K562 (cell line): Measurements from ENCODE around the gene TANC1. TPM values are rescaled to one million over a fixed set of nuclear protein-coding genes. Genes with fewer than 3 reads are reported as not detected.

ENCODE experiments used
- ATAC-seq: fragments of 200-7000 bp; cut with Tn5 transposase; 3 replicates; pipeline ENCODE4 v1.9.1; 2020; ENCODE audit warnings: moderate library complexity
- BruUV-seq: library from RNA; stranded (reverse); fragments of 400-500 nt; replicated peaks from 2 replicates; lab custom pipeline; 2021; lab: Mats Ljungman, UMichigan
- CTCF ChIA-PET: fragments of 300-600 bp; formaldehyde crosslinking; extraction: SDS; loops from one replicate; lab custom pipeline; 2021; ENCODE audit warnings: low intra/inter-chr PET ratio; lab: Yijun Ruan, JAX
- POLR2A ChIA-PET: fragments of 300-600, 350-650 bp; sonication (Branson Sonifier 250); formaldehyde crosslinking; extraction: SDS; loops from one replicate; lab custom pipeline; 2021; ENCODE audit warnings: antibody characterized with exemption, inconsistent platforms; lab: Yijun Ruan, JAX
- DNase-seq, 4 experiments: peaks; one replicate each; pipeline versions ENCODE4 v3.0.0 to v3.0.0-alpha.2; 2011 to 2018; ENCODE audit warnings: low spot score in 3 of 4, mixed read lengths in 3 of 4; ENCODE audit errors: extremely low read depth in 1 of 4
- FAIRE-seq: peaks from 2 replicates; lab custom pipeline; 2011; peaks lifted over from hg19 to GRCh38; lab: Jason Lieb, UNC
- H2AFZ ChIP-seq: 2 replicates; pipeline ENCODE4 v1.6.0; 2011; ENCODE audit warnings: low read depth, low read length, control low read depth, inconsistent platforms
- H3K27ac ChIP-seq: fragments of 200-600 bp; 3 replicates; pipeline ENCODE4 v1.8.0; 2011; ENCODE audit warnings: low read depth, mild to moderate bottlenecking, control low read depth, inconsistent platforms, low read length, moderate library complexity, mixed read lengths; ENCODE audit errors: extremely low read depth
- H3K27me3 ChIP-seq, 2 experiments: fragments of 300-600 bp in 1 of 2; 2 replicates in 1 of 2; 3 replicates in 1 of 2; pipeline versions ENCODE4 v1.6.0 to v1.8.0; 2011; ENCODE audit warnings: inconsistent platforms in 2 of 2, low read length in 2 of 2, mild to moderate bottlenecking in 1 of 2, mixed read lengths in 1 of 2, moderate library complexity in 1 of 2; ENCODE audit not compliant: control insufficient read depth in 2 of 2, insufficient read depth in 2 of 2
- H3K36me3 ChIP-seq: fragments of 300-600 bp; 3 replicates; pipeline ENCODE4 v1.8.0; 2011; ENCODE audit warnings: mild to moderate bottlenecking, low read length, inconsistent platforms; ENCODE audit not compliant: control insufficient read depth, insufficient read depth
- H3K4me1 ChIP-seq, 2 experiments: fragments of 200-600 bp in 1 of 2; replicated peaks in 1 of 2; 2 replicates in 1 of 2; 3 replicates in 1 of 2; pipeline versions ENCODE4 v1.5.1 to v1.8.0; 2011; ENCODE audit warnings: inconsistent platforms in 2 of 2, low read length in 2 of 2, mild to moderate bottlenecking in 1 of 2, mixed read lengths in 1 of 2, moderate library complexity in 1 of 2; ENCODE audit not compliant: control insufficient read depth in 2 of 2, insufficient read depth in 2 of 2
- H3K4me2 ChIP-seq: 2 replicates; pipeline ENCODE4 v1.6.1; 2011; ENCODE audit warnings: low read length, control low read depth, inconsistent platforms, mixed read lengths; ENCODE audit not compliant: insufficient read depth
- H3K4me3 ChIP-seq: fragments of 200-600 bp; sonication (generic), shearing (Covaris generic); 2 replicates; pipeline ENCODE4 v1.5.1; 2016; ENCODE audit warnings: control low read depth, inconsistent platforms
- H3K79me2 ChIP-seq: fragments of 200-600 bp; 3 replicates; pipeline ENCODE4 v1.8.0; 2011; ENCODE audit warnings: low read length, inconsistent platforms; ENCODE audit not compliant: control insufficient read depth, insufficient read depth
- H3K9ac ChIP-seq, 2 experiments: 2 replicates each; pipeline versions ENCODE4 v1.6.0 to v1.6.1; 2011; ENCODE audit warnings: low read depth in 2 of 2, low read length in 2 of 2, control low read depth in 1 of 2, inconsistent platforms in 1 of 2, mild to moderate bottlenecking in 1 of 2, mixed read lengths in 1 of 2; ENCODE audit not compliant: insufficient read depth in 1 of 2
- H3K9me1 ChIP-seq: one replicate; pipeline ENCODE4 v1.6.0; 2011; ENCODE audit warnings: inconsistent platforms, mild to moderate bottlenecking, low read length, moderate library complexity; ENCODE audit not compliant: control insufficient read depth, insufficient read depth
- H3K9me3 ChIP-seq: replicated peaks from 2 replicates; pipeline ENCODE4 v1.5.1; 2011; ENCODE audit warnings: low read depth, low read length, inconsistent platforms; ENCODE audit not compliant: control insufficient read depth, insufficient read depth
- H4K20me1 ChIP-seq: replicated peaks from 2 replicates; pipeline ENCODE4 v1.6.1; 2011; ENCODE audit warnings: low read length, inconsistent platforms, mixed read lengths; ENCODE audit not compliant: control insufficient read depth, insufficient read depth
- CEBPB ChIP-seq: fragments of 450-650 bp; IDR thresholded peaks from 2 replicates; pipeline ENCODE4 v1.6.1; 2016; ENCODE audit warnings: missing genetic modification characterization, missing compliant biosample characterization
- CEBPG ChIP-seq, 3 experiments: fragments of 200-800 bp in 1 of 3; sonication (Bioruptor generic) in 1 of 3; sonication (generic) in 1 of 3; formaldehyde crosslinking in 1 of 3; IDR thresholded peaks in 2 of 3; conservative IDR thresholded peaks in 1 of 3; 2 replicates each; pipeline versions ENCODE4 v1.6.1 to v1.8.0; 2016 to 2022; ENCODE audit warnings: missing compliant biosample characterization in 2 of 3, missing genetic modification characterization in 2 of 3, mild to moderate bottlenecking in 1 of 3, missing genetic modification reagents in 1 of 3
- MLX ChIP-seq, 2 experiments: fragments of 450-650 bp in 1 of 2; sonication (generic) in 1 of 2; formaldehyde crosslinking; conservative IDR thresholded peaks; 2 replicates each; pipeline versions ENCODE4 v1.4.0 to v1.8.1; 2020 to 2022; ENCODE audit warnings: mild to moderate bottlenecking in 1 of 2, missing genetic modification reagents in 1 of 2
- NFE2 ChIP-seq: IDR thresholded peaks from 2 replicates; pipeline ENCODE4 v1.6.1; 2014; ENCODE audit warnings: antibody characterized with exemption, low read depth
- TAL1 ChIP-seq: fragments of 450-650 bp; IDR thresholded peaks from 2 replicates; pipeline ENCODE4 v1.6.1; 2016; ENCODE audit warnings: mild to moderate bottlenecking
- ZNF639 ChIP-seq, 2 experiments: fragments of 200-800 bp in 1 of 2; sonication (Bioruptor generic) in 1 of 2; sonication (generic) in 1 of 2; formaldehyde crosslinking in 1 of 2; IDR thresholded peaks in 1 of 2; conservative IDR thresholded peaks in 1 of 2; 2 replicates each; pipeline versions ENCODE4 v1.5.0 to v1.6.1; 2016 to 2020; ENCODE audit warnings: missing compliant biosample characterization in 1 of 2, missing genetic modification characterization in 1 of 2, missing genetic modification reagents in 1 of 2
- ZNF668 ChIP-seq: fragments of 250-450 bp; sonication (Bioruptor Pico); IDR thresholded peaks from 2 replicates; pipeline ENCODE4 v1.8.0; 2022; ENCODE audit warnings: mild to moderate bottlenecking, inconsistent platforms
- WGBS: fragments of 100-300 bp; shearing (Covaris generic); methylation state at CpG from one replicate; pipeline ENCODE4 v1.1.6; 2016; ENCODE audit warnings: low coverage, mixed read lengths; ENCODE audit not compliant: insufficient coverage; ENCODE audit errors: missing lambda C conversion rate; 5-methylcytosine and 5-hydroxymethylcytosine counted together
- in situ Hi-C: fragments of 300-500 bp; cut with MboI; formaldehyde crosslinking; loops from 4 replicates; pipeline ENCODE4 v1.15.0; 2018; ENCODE audit warnings: inconsistent platforms, mixed read lengths
- intact Hi-C: fragments of 100-400 bp; cut with micrococcal nuclease; formaldehyde crosslinking; loops from 2 replicates; pipeline ENCODE4 v1.14.2; 2022
- polyA plus RNA-seq, 8 experiments: library from polyadenylated mRNA; depleted of rRNA in 4 of 8; stranded (reverse) in 5 of 8; unstranded in 3 of 8; fragments of >200 nt; fragmentation: Nextera tagmentation in 2 of 8; fragmentation: Illumina TruSeq in 1 of 8; extraction: Ambion mirVana in 2 of 8; extraction: Trizol in 1 of 8; gene quantifications; 2 replicates each; pipeline versions ENCODE4 v1.2.1 to v1.2.3, GENCODE V29; 2011 to 2014; ENCODE audit warnings: inconsistent platforms in 1 of 8, missing spikeins in 1 of 8
- total RNA-seq, 7 experiments: library from RNA; depleted of rRNA in 6 of 7; stranded (reverse); fragments of >200 nt in 6 of 7; fragmentation: Illumina TruSeq in 2 of 7; extraction: Trizol in 2 of 7; gene quantifications; 2 replicates each; pipeline versions ENCODE4 v1.2.1 to v1.2.3, GENCODE V29; 2011 to 2021; ENCODE audit warnings: low replicate concordance in 1 of 7

Gene TANC1
- total and polyA plus RNA-seq, 9 of the 15 experiments (the other 6 are each of a cell fraction or from before 2014, with no cell fraction given) = under 0.01 to 0.20 (median 0.07) TPM; not detected in 1

GRCh38 chr2:159156834-159157233, 188.4 kb downstream of the TANC1 start:
- Histone ChIP-seq H3K4me3 (no peak overlapping the region), H3K9me3 (no peaks in the 10 kb centered on the region), H3K79me2 (no peaks in the 10 kb centered on the region), H3K27me3 (peaks cover 0 to 37% of the 10 kb centered on the region in 2 experiments; a peak in 4 of 5 replicates), H3K4me1 (peaks cover 4 to 5% of the 10 kb centered on the region in 2 experiments; a peak in 2 of 5 replicates), H3K36me3 (no peaks in the 10 kb centered on the region), H3K9me1 (no peaks in the 10 kb centered on the region), H4K20me1 (no peaks in the 10 kb centered on the region), H3K4me2 (no peak overlapping the region), H3K9ac (no peak overlapping the region), H3K27ac (no peak overlapping the region), H2AFZ (no peak overlapping the region)
- intact Hi-C loops = no loop called here
- no peak for ATAC-seq
- no TSS peak for BruUV-seq
- POLR2A ChIA-PET = no interaction called here
- in situ Hi-C loops = no loop called here
- TF ChIP-seq ZNF639 (CRISPR knock-in tag; conservative IDR thresholded peaks at IDR 0.05 in 1 of 2, IDR thresholded peaks at IDR 0.05 in 1 of 2) = no peak
- TF ChIP-seq CEBPB = peak; percentile 89
- TF ChIP-seq ZNF668 (CRISPR knock-in tag) = no peak
- TF ChIP-seq MLX (CRISPR knock-in tag; conservative IDR thresholded peaks at IDR 0.05) = no peak
- no peak for TF ChIP-seq TAL1
- peak; percentile 54 for TF ChIP-seq CEBPG (CRISPR knock-in tag; IDR thresholded peaks at IDR 0.05)
- TF ChIP-seq CEBPG (tag; conservative IDR thresholded peaks at IDR 0.05 in 1 of 2, IDR thresholded peaks at IDR 0.05 in 1 of 2) = peak in 1 of 2 experiments; percentile 78; a peak in 2 of 4 replicates
- no peak for TF ChIP-seq NFE2
- no peak for DNase-seq
- CTCF ChIA-PET = no interaction called here
- WGBS = 21% methylated on average over 8 of the region's 8 CpGs
- FAIRE-seq = no peak
